Fibroblast of lung (primary cell): ENCODE data around the gene KRTAP4-12.

Experiments
- CTCF ChIP-seq, 2 donors: IDR thresholded peaks in 1 of 2; conservative IDR thresholded peaks in 1 of 2; 1 replicate in 1 of 2; 2 replicates in 1 of 2; pipeline ENCODE4 v1.5.1; 2011 to 2012; ENCODE audit warnings: low read length in 2 of 2, control low read depth in 1 of 2, inconsistent platforms in 1 of 2, low read depth in 1 of 2, mild to moderate bottlenecking in 1 of 2
- EZH2 ChIP-seq: IDR thresholded peaks from 2 replicates; pipeline ENCODE4 v1.5.1; 2012; ENCODE audit warnings: low read length, control low read depth, mild to moderate bottlenecking; ENCODE audit errors: missing control alignments

GRCh38 chr17:41167561-41167960 is 43.6 kb upstream of the KRTAP4-12 start:
- TF ChIP-seq CTCF (conservative IDR thresholded peaks at IDR 0.05 in 1 of 2, IDR thresholded peaks at IDR 0.05 in 1 of 2; ENCODE audit: low read depth in 1 of 2, low read length in 2 of 2) (no peak), EZH2 (no peak)
